ENCODE results near the gene KPTN. TPM values are rescaled to one million over a fixed set of nuclear protein-coding genes. Genes with fewer than 3 reads are reported as not detected.

KPTN gene
- polyA plus RNA-seq, 1 donor (not counting 4 experiments of a cell fraction or from before 2014, with no cell fraction given) = 7.3 TPM

DNA sequence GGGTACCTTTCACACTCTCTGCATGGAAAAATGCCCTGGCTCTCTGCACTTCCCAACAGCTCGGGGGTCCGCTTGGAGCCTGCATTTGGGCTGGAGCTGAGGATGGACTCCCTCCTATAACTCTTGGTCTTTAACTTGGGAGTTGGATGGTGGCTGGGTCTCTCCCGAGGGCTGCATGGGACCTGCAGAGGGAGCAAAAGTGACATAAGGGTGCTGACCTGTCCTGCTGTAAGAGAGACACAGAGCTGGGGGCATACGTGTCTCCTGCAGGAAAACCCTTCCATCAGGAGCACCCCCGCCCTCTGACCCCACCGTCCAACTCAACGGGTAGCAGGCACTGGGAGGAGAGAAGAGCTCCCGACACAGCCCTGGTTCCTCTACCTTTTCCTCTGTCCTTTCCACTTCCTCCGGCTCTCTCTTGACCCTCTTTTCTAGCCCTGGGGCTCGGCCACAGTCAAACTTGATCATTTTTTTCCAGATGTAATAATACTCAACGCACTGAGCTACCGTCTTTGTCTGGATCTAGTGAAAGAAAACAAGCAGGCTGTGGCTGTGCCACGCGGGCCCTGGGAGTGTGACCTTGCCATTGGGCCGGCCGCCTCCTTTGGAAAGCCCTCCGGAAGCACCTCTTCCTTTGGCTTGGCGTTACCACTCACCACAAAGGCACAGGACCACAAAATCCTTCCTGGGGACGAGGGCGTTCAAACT is 37.6 kb upstream of the KPTN start:
- no peaks in the 10 kb centered on the region for H3K9me3 ChIP-seq (ENCODE audit: control insufficient read depth, low read depth, low read length)
- H3K36me3 ChIP-seq (ENCODE audit: control insufficient read depth in 2 of 2, extremely low read depth in 1 of 2, insufficient read depth in 2 of 2, low read length in 2 of 2) = no peaks in the 10 kb centered on the region
- peaks cover 4% of the 10 kb centered on the region for H3K4me1 ChIP-seq (ENCODE audit: control insufficient read depth, extremely low read depth, insufficient read depth, low read length)
- no peaks in the 10 kb centered on the region for H3K79me2 ChIP-seq (ENCODE audit: control insufficient read depth, insufficient read depth, low read length)
- peaks cover 14% of the 10 kb centered on the region for H3K27me3 ChIP-seq (ENCODE audit: control insufficient read depth, extremely low read depth, insufficient read depth, low read length)
- DNase-seq (ENCODE audit: low read depth, low spot score) (no peak), FAIRE-seq (no peak)
- H3K4me3 ChIP-seq (ENCODE audit: control insufficient read depth in 2 of 3, extremely low read depth in 1 of 3, insufficient read depth in 2 of 3, low read depth in 1 of 3, low read length in 3 of 3) = no peak overlapping the region
- H3K4me2 ChIP-seq (ENCODE audit: control insufficient read depth, extremely low read depth, insufficient read depth, low read depth, low read length) = no peak overlapping the region
- no peaks in the 10 kb centered on the region for H4K20me1 ChIP-seq (ENCODE audit: control insufficient read depth, extremely low read depth, insufficient read depth, low read length)
- no peak overlapping the region for H3K27ac ChIP-seq (ENCODE audit: control insufficient read depth, insufficient read depth, low read length)
- dilution Hi-C loops (cut with MboI; ENCODE audit: extremely low pct_ligation_motif_present, low sequenced_read_pairs) = no loop called here
- H3K9ac ChIP-seq (ENCODE audit: control insufficient read depth, extremely low read depth, insufficient read depth, low read length) = no peak overlapping the region
- no peaks in the 10 kb centered on the region for H3K9me1 ChIP-seq (ENCODE audit: control insufficient read depth, extremely low read depth, insufficient read depth, low read length)
- TF ChIP-seq EZH2 (IDR thresholded peaks at IDR 0.05; ENCODE audit: low read length) = no peak
- TF ChIP-seq, protein P1, sequence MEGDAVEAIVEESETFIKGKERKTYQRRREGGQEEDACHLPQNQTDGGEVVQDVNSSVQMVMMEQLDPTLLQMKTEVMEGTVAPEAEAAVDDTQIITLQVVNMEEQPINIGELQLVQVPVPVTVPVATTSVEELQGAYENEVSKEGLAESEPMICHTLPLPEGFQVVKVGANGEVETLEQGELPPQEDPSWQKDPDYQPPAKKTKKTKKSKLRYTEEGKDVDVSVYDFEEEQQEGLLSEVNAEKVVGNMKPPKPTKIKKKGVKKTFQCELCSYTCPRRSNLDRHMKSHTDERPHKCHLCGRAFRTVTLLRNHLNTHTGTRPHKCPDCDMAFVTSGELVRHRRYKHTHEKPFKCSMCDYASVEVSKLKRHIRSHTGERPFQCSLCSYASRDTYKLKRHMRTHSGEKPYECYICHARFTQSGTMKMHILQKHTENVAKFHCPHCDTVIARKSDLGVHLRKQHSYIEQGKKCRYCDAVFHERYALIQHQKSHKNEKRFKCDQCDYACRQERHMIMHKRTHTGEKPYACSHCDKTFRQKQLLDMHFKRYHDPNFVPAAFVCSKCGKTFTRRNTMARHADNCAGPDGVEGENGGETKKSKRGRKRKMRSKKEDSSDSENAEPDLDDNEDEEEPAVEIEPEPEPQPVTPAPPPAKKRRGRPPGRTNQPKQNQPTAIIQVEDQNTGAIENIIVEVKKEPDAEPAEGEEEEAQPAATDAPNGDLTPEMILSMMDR (optimal IDR thresholded peaks at IDR 0.05 in 1 of 3, IDR thresholded peaks at IDR 0.05 in 1 of 3, conservative IDR thresholded peaks at IDR 0.05 in 1 of 3; ENCODE audit: extremely low read depth in 1 of 3, insufficient read depth in 2 of 3, low read length in 3 of 3) = no peak
- H2AFZ ChIP-seq (ENCODE audit: control insufficient read depth, low read length) = no peak overlapping the region

GRCh38 chr19:47520839-47521238 is 36.8 kb upstream of the KPTN start:
- Histone ChIP-seq H3K9ac (ENCODE audit: control insufficient read depth, extremely low read depth, insufficient read depth, low read length) (no peak overlapping the region), H2AFZ (ENCODE audit: control insufficient read depth, low read length) (no peak overlapping the region), H3K36me3 (ENCODE audit: control insufficient read depth in 2 of 2, extremely low read depth in 1 of 2, insufficient read depth in 2 of 2, low read length in 2 of 2) (no peaks in the 10 kb centered on the region), H4K20me1 (ENCODE audit: control insufficient read depth, extremely low read depth, insufficient read depth, low read length) (no peaks in the 10 kb centered on the region), H3K4me2 (ENCODE audit: control insufficient read depth, extremely low read depth, insufficient read depth, low read depth, low read length) (no peak overlapping the region), H3K4me1 (ENCODE audit: control insufficient read depth, extremely low read depth, insufficient read depth, low read length) (peaks cover 4% of the 10 kb centered on the region), H3K9me3 (ENCODE audit: control insufficient read depth, low read depth, low read length) (no peaks in the 10 kb centered on the region), H3K4me3 (ENCODE audit: control insufficient read depth in 2 of 3, extremely low read depth in 1 of 3, insufficient read depth in 2 of 3, low read depth in 1 of 3, low read length in 3 of 3) (no peak overlapping the region), H3K27ac (ENCODE audit: control insufficient read depth, insufficient read depth, low read length) (no peak overlapping the region), H3K27me3 (ENCODE audit: control insufficient read depth, extremely low read depth, insufficient read depth, low read length) (peaks cover 14% of the 10 kb centered on the region), H3K9me1 (ENCODE audit: control insufficient read depth, extremely low read depth, insufficient read depth, low read length) (no peaks in the 10 kb centered on the region), H3K79me2 (ENCODE audit: control insufficient read depth, insufficient read depth, low read length) (no peaks in the 10 kb centered on the region)
- DNase-seq (ENCODE audit: low read depth, low spot score) (no peak), FAIRE-seq (no peak)
- no peak for TF ChIP-seq EZH2 (IDR thresholded peaks at IDR 0.05; ENCODE audit: low read length)
- dilution Hi-C loops (cut with MboI; ENCODE audit: extremely low pct_ligation_motif_present, low sequenced_read_pairs) = no loop called here
